ENCODE measurements around the gene RELA.

The RELA gene

DNA sequence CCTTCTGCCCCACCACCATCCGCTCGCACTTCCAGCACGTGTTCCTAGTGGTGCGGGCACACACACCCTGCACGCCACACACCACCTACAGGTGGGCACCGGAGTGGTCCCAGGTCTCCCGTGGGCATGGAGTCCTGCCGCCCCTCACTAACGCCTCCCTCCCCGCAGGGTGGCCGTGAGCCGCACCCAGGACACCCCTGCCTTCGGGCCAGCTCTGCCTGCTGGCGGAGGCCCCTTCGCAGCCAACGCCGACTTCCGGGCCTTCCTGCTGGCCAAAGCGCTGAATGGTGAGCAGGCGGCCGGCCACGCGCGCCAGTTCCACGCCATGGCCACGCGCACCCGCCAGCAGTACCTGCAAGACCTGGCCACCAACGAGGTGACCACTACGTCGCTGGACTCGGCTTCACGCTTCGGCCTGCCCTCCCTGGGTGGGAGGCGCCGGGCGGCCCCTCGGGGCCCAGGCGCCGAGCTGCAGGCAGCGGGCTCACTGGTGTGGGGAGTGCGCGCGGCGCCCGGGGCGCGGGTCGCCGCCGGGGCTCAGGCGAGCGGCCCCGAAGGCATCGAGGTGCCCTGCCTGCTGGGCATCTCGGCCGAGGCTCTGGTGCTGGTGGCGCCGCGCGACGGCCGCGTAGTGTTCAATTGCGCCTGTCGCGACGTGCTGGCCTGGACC lies 16.3 kb downstream of the RELA start:
- DNase-seq (ENCODE audit: extremely low read depth, insufficient read length): peak; percentile 13
- TF ChIP-seq, protein P1, sequence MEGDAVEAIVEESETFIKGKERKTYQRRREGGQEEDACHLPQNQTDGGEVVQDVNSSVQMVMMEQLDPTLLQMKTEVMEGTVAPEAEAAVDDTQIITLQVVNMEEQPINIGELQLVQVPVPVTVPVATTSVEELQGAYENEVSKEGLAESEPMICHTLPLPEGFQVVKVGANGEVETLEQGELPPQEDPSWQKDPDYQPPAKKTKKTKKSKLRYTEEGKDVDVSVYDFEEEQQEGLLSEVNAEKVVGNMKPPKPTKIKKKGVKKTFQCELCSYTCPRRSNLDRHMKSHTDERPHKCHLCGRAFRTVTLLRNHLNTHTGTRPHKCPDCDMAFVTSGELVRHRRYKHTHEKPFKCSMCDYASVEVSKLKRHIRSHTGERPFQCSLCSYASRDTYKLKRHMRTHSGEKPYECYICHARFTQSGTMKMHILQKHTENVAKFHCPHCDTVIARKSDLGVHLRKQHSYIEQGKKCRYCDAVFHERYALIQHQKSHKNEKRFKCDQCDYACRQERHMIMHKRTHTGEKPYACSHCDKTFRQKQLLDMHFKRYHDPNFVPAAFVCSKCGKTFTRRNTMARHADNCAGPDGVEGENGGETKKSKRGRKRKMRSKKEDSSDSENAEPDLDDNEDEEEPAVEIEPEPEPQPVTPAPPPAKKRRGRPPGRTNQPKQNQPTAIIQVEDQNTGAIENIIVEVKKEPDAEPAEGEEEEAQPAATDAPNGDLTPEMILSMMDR (IDR thresholded peaks at IDR 0.05; ENCODE audit: insufficient read depth, low read length, poor library complexity, severe bottlenecking): no peak
- Histone ChIP-seq H3K36me3 (ENCODE audit: control insufficient read depth, insufficient read depth, low read length) (peaks cover 42% of the 10 kb centered on the region), H3K4me3 (replicated peaks; ENCODE audit: low read depth, low read length) (no peak overlapping the region), H3K27me3 (replicated peaks; ENCODE audit: control insufficient read depth, insufficient read depth, low read length) (no peaks in the 10 kb centered on the region)

DNA sequence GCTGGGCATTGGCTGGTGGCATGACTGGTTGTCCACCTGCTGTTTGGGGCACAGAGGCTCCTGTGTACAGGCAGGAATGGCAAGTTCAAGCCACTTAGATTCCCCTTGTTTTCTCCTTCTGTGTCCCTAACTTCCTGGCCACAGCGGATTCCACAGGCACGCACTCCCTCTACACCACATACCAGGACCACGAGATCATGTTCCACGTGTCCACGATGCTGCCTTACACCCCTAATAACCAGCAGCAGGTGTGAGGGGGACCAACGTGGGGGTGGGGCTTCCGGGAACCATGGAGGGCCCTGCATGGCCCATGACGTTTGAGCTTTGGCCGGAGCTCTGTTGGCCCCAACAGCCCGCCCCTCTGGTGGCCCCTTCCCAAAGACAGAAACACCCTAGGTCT lies 17.0 kb downstream of the RELA start:
- no peak for DNase-seq (ENCODE audit: extremely low read depth, insufficient read length)
- Histone ChIP-seq H3K27me3 (replicated peaks; ENCODE audit: control insufficient read depth, insufficient read depth, low read length) (no peaks in the 10 kb centered on the region), H3K4me3 (replicated peaks; ENCODE audit: low read depth, low read length) (no peak overlapping the region), H3K36me3 (ENCODE audit: control insufficient read depth, insufficient read depth, low read length) (peaks cover 42% of the 10 kb centered on the region)
- TF ChIP-seq, protein P1 (IDR thresholded peaks at IDR 0.05; ENCODE audit: insufficient read depth, low read length, poor library complexity, severe bottlenecking): no peak

DNA sequence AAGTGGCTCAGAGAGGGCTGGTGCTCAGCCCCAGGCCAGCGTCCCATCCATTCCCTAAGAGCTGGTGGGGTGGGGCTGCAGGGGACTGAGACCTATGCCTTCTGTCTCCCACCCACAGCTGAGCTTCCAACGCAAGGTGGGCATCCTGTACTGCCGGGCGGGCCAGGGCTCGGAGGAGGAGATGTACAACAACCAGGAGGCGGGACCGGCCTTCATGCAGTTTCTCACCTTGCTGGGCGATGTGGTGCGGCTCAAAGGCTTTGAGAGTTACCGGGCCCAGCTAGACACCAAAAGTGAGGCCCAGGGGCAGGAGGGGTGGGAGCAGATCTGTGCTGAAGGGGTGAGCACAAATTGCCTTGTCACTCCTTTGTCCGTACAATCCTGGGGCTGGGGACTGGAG lies 17.9 kb downstream of the RELA start:
- no peak overlapping the region for H3K4me3 ChIP-seq (replicated peaks; ENCODE audit: low read depth, low read length)
- DNase-seq (ENCODE audit: extremely low read depth, insufficient read length): no peak
- TF ChIP-seq, protein P1 (IDR thresholded peaks at IDR 0.05; ENCODE audit: insufficient read depth, low read length, poor library complexity, severe bottlenecking): no peak
- peaks cover 35% of the 10 kb centered on the region for H3K36me3 ChIP-seq (ENCODE audit: control insufficient read depth, insufficient read depth, low read length)
- H3K27me3 ChIP-seq (replicated peaks; ENCODE audit: control insufficient read depth, insufficient read depth, low read length): no peaks in the 10 kb centered on the region

DNA sequence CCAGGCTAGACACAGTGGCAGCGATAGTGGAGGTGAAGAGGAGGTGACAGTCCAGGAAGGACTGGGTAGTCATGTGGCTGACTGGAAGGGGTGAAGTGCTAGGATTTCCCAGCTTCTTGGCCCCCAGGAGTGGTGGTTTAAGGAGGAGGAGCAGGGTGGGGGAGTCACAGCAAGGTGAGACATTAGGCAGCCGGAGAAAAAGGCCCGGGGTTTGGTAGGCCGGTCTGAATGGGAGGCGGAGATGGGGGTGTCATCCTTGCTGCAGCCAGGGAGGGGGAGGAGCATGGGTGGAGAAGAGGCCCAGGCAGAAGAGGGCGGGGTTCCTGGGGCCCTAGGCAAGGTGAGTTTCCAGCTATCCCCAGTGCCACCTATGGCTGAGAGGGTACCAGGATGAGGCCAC lies 18.7 kb downstream of the RELA start:
- TF ChIP-seq, protein P1 (IDR thresholded peaks at IDR 0.05; ENCODE audit: insufficient read depth, low read length, poor library complexity, severe bottlenecking): no peak
- no peak for DNase-seq (ENCODE audit: extremely low read depth, insufficient read length)
- H3K4me3 ChIP-seq (replicated peaks; ENCODE audit: low read depth, low read length): no peak overlapping the region
- peaks cover 33% of the 10 kb centered on the region for H3K36me3 ChIP-seq (ENCODE audit: control insufficient read depth, insufficient read depth, low read length)
- no peaks in the 10 kb centered on the region for H3K27me3 ChIP-seq (replicated peaks; ENCODE audit: control insufficient read depth, insufficient read depth, low read length)

DNA sequence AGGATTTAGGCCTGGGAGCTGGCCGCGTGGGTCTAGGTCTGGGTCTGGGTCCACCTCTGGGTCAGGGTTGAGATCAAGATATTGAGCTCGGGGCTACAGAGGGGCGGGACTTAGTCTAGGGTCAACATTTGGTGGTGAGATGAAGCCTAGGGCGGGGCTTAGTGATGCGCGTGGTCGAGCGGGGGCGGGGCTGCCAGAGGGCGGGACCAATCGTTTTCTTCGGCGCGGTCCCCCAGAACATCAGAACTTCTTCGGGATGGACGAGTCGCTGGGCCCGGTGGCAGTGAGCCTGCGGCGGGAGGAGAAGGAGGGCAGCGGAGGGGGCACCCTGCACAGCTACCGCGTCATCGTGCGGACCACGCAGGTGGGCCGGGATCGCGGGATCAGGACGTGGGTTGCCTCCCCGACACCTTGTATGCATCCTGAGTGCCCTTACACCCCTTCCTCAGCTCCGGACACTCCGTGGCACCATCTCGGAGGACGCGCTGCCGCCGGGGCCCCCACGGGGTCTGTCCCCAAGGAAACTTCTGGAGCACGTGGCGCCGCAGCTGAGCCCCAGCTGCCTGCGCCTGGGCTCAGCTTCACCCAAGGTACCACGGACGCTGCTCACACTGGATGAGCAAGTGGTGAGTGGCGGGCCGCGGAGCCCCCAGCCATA lies 20.6 kb downstream of the RELA start:
- Histone ChIP-seq H3K36me3 (ENCODE audit: control insufficient read depth, insufficient read depth, low read length) (peaks cover 33% of the 10 kb centered on the region), H3K27me3 (replicated peaks; ENCODE audit: control insufficient read depth, insufficient read depth, low read length) (no peaks in the 10 kb centered on the region), H3K4me3 (replicated peaks; ENCODE audit: low read depth, low read length) (no peak overlapping the region; the same call in 1 of the 2 replicates)
- DNase-seq (ENCODE audit: extremely low read depth, insufficient read length): no peak
- TF ChIP-seq, protein P1 (IDR thresholded peaks at IDR 0.05; ENCODE audit: insufficient read depth, low read length, poor library complexity, severe bottlenecking): no peak

Measured in GM06990 (cell line).